K562 (cell line): Measurements from ENCODE around the gene OOSP1. TPM values are rescaled to one million over a fixed set of nuclear protein-coding genes. Genes with fewer than 3 reads are reported as not detected.

Experiments used
- ETV1 ChIP-seq: fragments of 450-650 bp; conservative IDR thresholded peaks from 2 replicates; pipeline ENCODE4 v1.6.1; 2016; ENCODE audit warnings: missing genetic modification characterization, control low read depth, low read depth, missing compliant biosample characterization
- EZH2 ChIP-seq: IDR thresholded peaks from 2 replicates; pipeline ENCODE4 v1.6.1; 2012; ENCODE audit warnings: low read depth, mild to moderate bottlenecking, inconsistent platforms, low read length, borderline replicate concordance
- GATAD2B ChIP-seq: fragments of 450-650 bp; IDR thresholded peaks from 2 replicates; pipeline ENCODE4 v1.6.1; 2017; ENCODE audit warnings: mild to moderate bottlenecking, borderline replicate concordance
- JUN ChIP-seq, 2 experiments: sonication (generic) in 1 of 2; formaldehyde crosslinking in 1 of 2; IDR thresholded peaks; 2 replicates each; pipeline versions ENCODE4 v1.6.1 to v1.8.0; 2012 to 2022; ENCODE audit warnings: borderline replicate concordance in 2 of 2, mild to moderate bottlenecking in 2 of 2, improper control_type of control experiment in 1 of 2, low read depth in 1 of 2, low read length in 1 of 2, missing genetic modification reagents in 1 of 2
- MCM2 ChIP-seq: fragments of 450-650 bp; IDR thresholded peaks from 2 replicates; pipeline ENCODE4 v1.6.1; 2017; ENCODE audit warnings: low read depth, mild to moderate bottlenecking
- NR4A1 ChIP-seq, 2 experiments: fragments of 250-450 bp in 1 of 2; fragments of 450-650 bp in 1 of 2; sonication (Bioruptor Pico) in 1 of 2; IDR thresholded peaks; 2 replicates each; pipeline versions ENCODE4 v1.4.0 to v1.6.1; 2016 to 2020; ENCODE audit warnings: mild to moderate bottlenecking in 2 of 2, missing compliant biosample characterization in 1 of 2, missing genetic modification characterization in 1 of 2, moderate library complexity in 1 of 2
- PHF20 ChIP-seq: fragments of 450-650 bp; IDR thresholded peaks from 2 replicates; pipeline ENCODE4 v1.6.1; 2018; ENCODE audit not compliant: partially characterized antibody
- PHF21A ChIP-seq: fragments of 450-650 bp; IDR thresholded peaks from 2 replicates; pipeline ENCODE4 v1.6.1; 2017; ENCODE audit warnings: low read depth, borderline replicate concordance
- TCF7L2 ChIP-seq: fragments of 150-350 bp; IDR thresholded peaks from 2 replicates; pipeline ENCODE4 v1.6.1; 2016; ENCODE audit warnings: low read depth, mild to moderate bottlenecking, low read length, moderate library complexity
- ZFP1 ChIP-seq: fragments of 450-650 bp; formaldehyde crosslinking; IDR thresholded peaks from 2 replicates; pipeline ENCODE4 v1.4.0; 2020; ENCODE audit warnings: mild to moderate bottlenecking, mixed read lengths
- ZNF41 ChIP-seq: fragments of 250-450 bp; sonication (Bioruptor Pico); conservative IDR thresholded peaks from 2 replicates; pipeline ENCODE4 v1.4.0; 2020; ENCODE audit warnings: mild to moderate bottlenecking
- ZNF695 ChIP-seq: fragments of 450-650 bp; formaldehyde crosslinking; IDR thresholded peaks from 2 replicates; pipeline ENCODE4 v1.4.0; 2020; ENCODE audit warnings: mild to moderate bottlenecking, moderate library complexity
- polyA plus RNA-seq, 8 experiments: library from polyadenylated mRNA; depleted of rRNA in 4 of 8; stranded (reverse) in 5 of 8; unstranded in 3 of 8; fragments of >200 nt; fragmentation: Nextera tagmentation in 2 of 8; fragmentation: Illumina TruSeq in 1 of 8; extraction: Ambion mirVana in 2 of 8; extraction: Trizol in 1 of 8; gene quantifications; 2 replicates each; pipeline versions ENCODE4 v1.2.1 to v1.2.3, GENCODE V29; 2011 to 2014; ENCODE audit warnings: inconsistent platforms in 1 of 8, missing spikeins in 1 of 8
- total RNA-seq, 7 experiments: library from RNA; depleted of rRNA in 6 of 7; stranded (reverse); fragments of >200 nt in 6 of 7; fragmentation: Illumina TruSeq in 2 of 7; extraction: Trizol in 2 of 7; gene quantifications; 2 replicates each; pipeline versions ENCODE4 v1.2.1 to v1.2.3, GENCODE V29; 2011 to 2021; ENCODE audit warnings: low replicate concordance in 1 of 7
- TF ChIP-seq, protein P1 (sequence below): sonication (generic); formaldehyde crosslinking; IDR thresholded peaks from 2 replicates; pipeline ENCODE4 v1.5.0; 2020; ENCODE audit warnings: missing genetic modification reagents
- TF ChIP-seq, protein P2 (sequence below), 2 experiments: IDR thresholded peaks; 2 replicates each; pipeline ENCODE4 v1.6.1; 2012; ENCODE audit warnings: improper control_type of control experiment in 2 of 2, low read depth in 2 of 2, low read length in 2 of 2, borderline replicate concordance in 1 of 2
- TF ChIP-seq, protein P3 (sequence below): fragments of 450-650 bp; IDR thresholded peaks from 2 replicates; pipeline ENCODE4 v1.6.1; 2016; ENCODE audit warnings: borderline replicate concordance
- TF ChIP-seq, protein P4 (sequence below), 2 experiments: fragments of 200-800 bp in 1 of 2; sonication (Bioruptor generic) in 1 of 2; sonication (generic) in 1 of 2; formaldehyde crosslinking in 1 of 2; IDR thresholded peaks in 1 of 2; conservative IDR thresholded peaks in 1 of 2; 2 replicates each; pipeline versions ENCODE4 v1.5.0 to v1.6.1; 2016 to 2020; ENCODE audit warnings: missing compliant biosample characterization in 1 of 2, missing genetic modification characterization in 1 of 2, missing genetic modification reagents in 1 of 2
- TF ChIP-seq, protein P5 (sequence below): fragments of 250-450 bp; sonication (Bioruptor Pico); IDR thresholded peaks from 2 replicates; pipeline ENCODE4 v1.9.0; 2021; ENCODE audit warnings: mild to moderate bottlenecking, inconsistent platforms

OOSP1 gene
- total and polyA plus RNA-seq, 9 of the 15 experiments (the other 6 are each of a cell fraction or from before 2014, with no cell fraction given): 0.14 to 3.0 (median 0.61) TPM

DNA sequence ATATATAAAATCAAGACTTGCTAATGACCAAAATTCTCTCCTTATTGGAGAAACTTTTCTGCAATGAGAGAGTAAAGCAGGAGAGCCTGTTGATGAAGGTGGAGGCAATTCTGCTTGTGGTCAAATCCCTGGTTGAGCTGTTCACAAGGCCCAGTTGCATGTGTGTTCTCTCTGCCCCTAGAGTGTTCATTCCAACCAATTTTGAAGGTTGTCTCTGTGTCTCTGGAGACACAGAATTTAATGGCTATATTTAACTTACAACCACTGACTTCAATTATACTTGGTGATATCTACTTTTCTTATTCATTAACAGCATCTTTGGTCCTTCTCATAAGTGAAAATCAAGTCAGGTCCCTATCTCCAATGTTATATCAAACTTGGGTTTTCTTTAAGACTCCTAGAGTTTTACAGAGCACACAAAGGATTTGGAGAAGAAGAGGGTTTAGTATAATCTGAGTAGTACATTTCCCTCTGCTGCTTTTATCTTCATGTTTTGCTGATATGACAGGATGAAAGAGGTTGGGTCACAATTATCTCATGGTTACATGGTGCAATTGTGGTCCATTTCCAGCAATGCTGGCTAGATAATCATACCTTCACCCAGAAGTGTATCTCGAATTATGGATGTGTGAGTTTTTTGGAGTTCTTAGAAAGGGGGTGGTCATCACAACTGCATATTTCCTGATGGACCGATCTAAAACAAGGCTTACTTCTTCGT lies 29.6 kb downstream of the OOSP1 start (continued):
- TF ChIP-seq NR4A1 (CRISPR knock-in tag; IDR thresholded peaks at IDR 0.05): no peak
- TF ChIP-seq NR4A1 (tag; IDR thresholded peaks at IDR 0.05): no peak
- no peak for TF ChIP-seq TCF7L2
- no peak for TF ChIP-seq ZNF695 (CRISPR knock-in tag)
- no peak for TF ChIP-seq ZNF41 (CRISPR knock-in tag)
- TF ChIP-seq JUN (IDR thresholded peaks at IDR 0.05; ENCODE audit: borderline replicate concordance, low read depth, low read length): peak; percentile 67; the same call in 1 of the 2 replicates
- no peak for TF ChIP-seq JUN (CRISPR knock-in tag; IDR thresholded peaks at IDR 0.05; ENCODE audit: borderline replicate concordance)
- no peak for TF ChIP-seq MCM2
- no peak; the same call in 1 of the 2 replicates for TF ChIP-seq EZH2
- TF ChIP-seq, protein P1, sequence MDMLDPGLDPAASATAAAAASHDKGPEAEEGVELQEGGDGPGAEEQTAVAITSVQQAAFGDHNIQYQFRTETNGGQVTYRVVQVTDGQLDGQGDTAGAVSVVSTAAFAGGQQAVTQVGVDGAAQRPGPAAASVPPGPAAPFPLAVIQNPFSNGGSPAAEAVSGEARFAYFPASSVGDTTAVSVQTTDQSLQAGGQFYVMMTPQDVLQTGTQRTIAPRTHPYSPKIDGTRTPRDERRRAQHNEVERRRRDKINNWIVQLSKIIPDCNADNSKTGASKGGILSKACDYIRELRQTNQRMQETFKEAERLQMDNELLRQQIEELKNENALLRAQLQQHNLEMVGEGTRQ (CRISPR knock-in tag): no peak
- TF ChIP-seq PHF21A: no peak
- TF ChIP-seq, protein P2, sequence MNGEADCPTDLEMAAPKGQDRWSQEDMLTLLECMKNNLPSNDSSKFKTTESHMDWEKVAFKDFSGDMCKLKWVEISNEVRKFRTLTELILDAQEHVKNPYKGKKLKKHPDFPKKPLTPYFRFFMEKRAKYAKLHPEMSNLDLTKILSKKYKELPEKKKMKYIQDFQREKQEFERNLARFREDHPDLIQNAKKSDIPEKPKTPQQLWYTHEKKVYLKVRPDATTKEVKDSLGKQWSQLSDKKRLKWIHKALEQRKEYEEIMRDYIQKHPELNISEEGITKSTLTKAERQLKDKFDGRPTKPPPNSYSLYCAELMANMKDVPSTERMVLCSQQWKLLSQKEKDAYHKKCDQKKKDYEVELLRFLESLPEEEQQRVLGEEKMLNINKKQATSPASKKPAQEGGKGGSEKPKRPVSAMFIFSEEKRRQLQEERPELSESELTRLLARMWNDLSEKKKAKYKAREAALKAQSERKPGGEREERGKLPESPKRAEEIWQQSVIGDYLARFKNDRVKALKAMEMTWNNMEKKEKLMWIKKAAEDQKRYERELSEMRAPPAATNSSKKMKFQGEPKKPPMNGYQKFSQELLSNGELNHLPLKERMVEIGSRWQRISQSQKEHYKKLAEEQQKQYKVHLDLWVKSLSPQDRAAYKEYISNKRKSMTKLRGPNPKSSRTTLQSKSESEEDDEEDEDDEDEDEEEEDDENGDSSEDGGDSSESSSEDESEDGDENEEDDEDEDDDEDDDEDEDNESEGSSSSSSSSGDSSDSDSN (IDR thresholded peaks at IDR 0.05; ENCODE audit: borderline replicate concordance in 1 of 2, low read depth in 2 of 2, low read length in 2 of 2): no peak
- TF ChIP-seq, protein P3, sequence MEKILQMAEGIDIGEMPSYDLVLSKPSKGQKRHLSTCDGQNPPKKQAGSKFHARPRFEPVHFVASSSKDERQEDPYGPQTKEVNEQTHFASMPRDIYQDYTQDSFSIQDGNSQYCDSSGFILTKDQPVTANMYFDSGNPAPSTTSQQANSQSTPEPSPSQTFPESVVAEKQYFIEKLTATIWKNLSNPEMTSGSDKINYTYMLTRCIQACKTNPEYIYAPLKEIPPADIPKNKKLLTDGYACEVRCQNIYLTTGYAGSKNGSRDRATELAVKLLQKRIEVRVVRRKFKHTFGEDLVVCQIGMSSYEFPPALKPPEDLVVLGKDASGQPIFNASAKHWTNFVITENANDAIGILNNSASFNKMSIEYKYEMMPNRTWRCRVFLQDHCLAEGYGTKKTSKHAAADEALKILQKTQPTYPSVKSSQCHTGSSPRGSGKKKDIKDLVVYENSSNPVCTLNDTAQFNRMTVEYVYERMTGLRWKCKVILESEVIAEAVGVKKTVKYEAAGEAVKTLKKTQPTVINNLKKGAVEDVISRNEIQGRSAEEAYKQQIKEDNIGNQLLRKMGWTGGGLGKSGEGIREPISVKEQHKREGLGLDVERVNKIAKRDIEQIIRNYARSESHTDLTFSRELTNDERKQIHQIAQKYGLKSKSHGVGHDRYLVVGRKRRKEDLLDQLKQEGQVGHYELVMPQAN: no peak
- no peak for TF ChIP-seq ZFP1 (CRISPR knock-in tag)
- TF ChIP-seq, protein P4, sequence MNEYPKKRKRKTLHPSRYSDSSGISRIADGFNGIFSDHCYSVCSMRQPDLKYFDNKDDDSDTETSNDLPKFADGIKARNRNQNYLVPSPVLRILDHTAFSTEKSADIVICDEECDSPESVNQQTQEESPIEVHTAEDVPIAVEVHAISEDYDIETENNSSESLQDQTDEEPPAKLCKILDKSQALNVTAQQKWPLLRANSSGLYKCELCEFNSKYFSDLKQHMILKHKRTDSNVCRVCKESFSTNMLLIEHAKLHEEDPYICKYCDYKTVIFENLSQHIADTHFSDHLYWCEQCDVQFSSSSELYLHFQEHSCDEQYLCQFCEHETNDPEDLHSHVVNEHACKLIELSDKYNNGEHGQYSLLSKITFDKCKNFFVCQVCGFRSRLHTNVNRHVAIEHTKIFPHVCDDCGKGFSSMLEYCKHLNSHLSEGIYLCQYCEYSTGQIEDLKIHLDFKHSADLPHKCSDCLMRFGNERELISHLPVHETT (CRISPR knock-in tag; conservative IDR thresholded peaks at IDR 0.05 in 1 of 2, IDR thresholded peaks at IDR 0.05 in 1 of 2): no peak
- TF ChIP-seq, protein P5, sequence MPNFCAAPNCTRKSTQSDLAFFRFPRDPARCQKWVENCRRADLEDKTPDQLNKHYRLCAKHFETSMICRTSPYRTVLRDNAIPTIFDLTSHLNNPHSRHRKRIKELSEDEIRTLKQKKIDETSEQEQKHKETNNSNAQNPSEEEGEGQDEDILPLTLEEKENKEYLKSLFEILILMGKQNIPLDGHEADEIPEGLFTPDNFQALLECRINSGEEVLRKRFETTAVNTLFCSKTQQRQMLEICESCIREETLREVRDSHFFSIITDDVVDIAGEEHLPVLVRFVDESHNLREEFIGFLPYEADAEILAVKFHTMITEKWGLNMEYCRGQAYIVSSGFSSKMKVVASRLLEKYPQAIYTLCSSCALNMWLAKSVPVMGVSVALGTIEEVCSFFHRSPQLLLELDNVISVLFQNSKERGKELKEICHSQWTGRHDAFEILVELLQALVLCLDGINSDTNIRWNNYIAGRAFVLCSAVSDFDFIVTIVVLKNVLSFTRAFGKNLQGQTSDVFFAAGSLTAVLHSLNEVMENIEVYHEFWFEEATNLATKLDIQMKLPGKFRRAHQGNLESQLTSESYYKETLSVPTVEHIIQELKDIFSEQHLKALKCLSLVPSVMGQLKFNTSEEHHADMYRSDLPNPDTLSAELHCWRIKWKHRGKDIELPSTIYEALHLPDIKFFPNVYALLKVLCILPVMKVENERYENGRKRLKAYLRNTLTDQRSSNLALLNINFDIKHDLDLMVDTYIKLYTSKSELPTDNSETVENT (CRISPR knock-in tag): no peak
- no peak for TF ChIP-seq ETV1 (tag)
- no peak for TF ChIP-seq PHF20
- TF ChIP-seq GATAD2B: no peak
